GM12878 (cell line): ENCODE measurements around the gene KCTD14. TPM values are rescaled to one million over a fixed set of nuclear protein-coding genes. Genes with fewer than 3 reads are reported as not detected.

Experiments
- ATAC-seq: fragments of 200-7000 bp; cut with Tn5 transposase; 3 replicates; pipeline ENCODE4 v1.9.1; 2020; ENCODE audit warnings: mild to moderate bottlenecking, moderate library complexity
- BruUV-seq: library from RNA; stranded (reverse); fragments of 400-500 nt; replicated peaks from 2 replicates; lab custom pipeline; 2021; lab: Mats Ljungman, UMichigan
- CTCF ChIA-PET: fragments of 300-600 bp; sonication (Branson Sonifier 250); formaldehyde crosslinking; extraction: SDS; loops from one replicate; lab custom pipeline; 2021; ENCODE audit warnings: inconsistent platforms; lab: Yijun Ruan, JAX
- POLR2A ChIA-PET: fragments of 350-600 bp; formaldehyde crosslinking; extraction: SDS; loops from one replicate; lab custom pipeline; 2021; ENCODE audit warnings: inconsistent platforms; lab: Charles Lee
- RAD21 ChIA-PET: fragments of 300-600 bp; sonication (Branson Sonifier 250); formaldehyde crosslinking; loops from one replicate; lab custom pipeline; 2023; ENCODE audit warnings: antibody characterized with exemption; ENCODE audit not compliant: unreplicated experiment; lab: Charles Lee
- SMC1A ChIA-PET: fragments of 300-600 bp; sonication (Branson Sonifier 250); formaldehyde crosslinking; loops from one replicate; lab custom pipeline; 2023; ENCODE audit not compliant: unreplicated experiment, uncharacterized antibody; lab: Charles Lee
- DNase-seq: peaks from one replicate; pipeline ENCODE4 v3.0.0-alpha.2; 2011; ENCODE audit warnings: low read depth, low spot score
- FAIRE-seq: peaks from 3 replicates; lab custom pipeline; 2011; peaks lifted over from hg19 to GRCh38; lab: Jason Lieb, UNC
- H2AFZ ChIP-seq: 2 replicates; pipeline ENCODE4 v1.6.0; 2011; ENCODE audit warnings: low read depth, low read length, control low read depth; ENCODE audit not compliant: control insufficient read depth
- H3K27ac ChIP-seq: 2 replicates; pipeline ENCODE4 v1.5.1; 2011; ENCODE audit warnings: control low read depth; ENCODE audit not compliant: control insufficient read depth, insufficient read depth
- H3K27me3 ChIP-seq, 2 experiments: replicated peaks in 1 of 2; 2 replicates each; pipeline versions ENCODE4 v1.6.0 to v1.6.1; 2011; ENCODE audit warnings: low read length in 1 of 2; ENCODE audit not compliant: control insufficient read depth in 2 of 2, insufficient read depth in 2 of 2
- H3K36me3 ChIP-seq, 2 experiments: 2 replicates each; pipeline ENCODE4 v1.5.1; 2011; ENCODE audit warnings: low read length in 1 of 2; ENCODE audit not compliant: control insufficient read depth in 2 of 2, insufficient read depth in 2 of 2
- H3K4me1 ChIP-seq: 2 replicates; pipeline ENCODE4 v1.6.1; 2011; ENCODE audit warnings: mild to moderate bottlenecking, low read length, moderate library complexity, mixed read lengths; ENCODE audit not compliant: control insufficient read depth, insufficient read depth
- H3K4me2 ChIP-seq: 2 replicates; pipeline ENCODE4 v1.6.0; 2011; ENCODE audit warnings: control low read depth; ENCODE audit not compliant: control insufficient read depth, insufficient read depth
- H3K4me3 ChIP-seq: fragments of 200-600 bp; sonication (generic); 2 replicates; pipeline ENCODE4 v1.5.1; 2016
- H3K79me2 ChIP-seq: 2 replicates; pipeline ENCODE4 v1.6.0; 2011; ENCODE audit warnings: low read length; ENCODE audit not compliant: control insufficient read depth, insufficient read depth
- H3K9ac ChIP-seq: 2 replicates; pipeline ENCODE4 v1.8.0; 2011; ENCODE audit warnings: low read length, control low read depth, mixed read lengths; ENCODE audit not compliant: control insufficient read depth, insufficient read depth
- H3K9me3 ChIP-seq: replicated peaks from 3 replicates; pipeline ENCODE4 v1.5.1; 2011; ENCODE audit warnings: mild to moderate bottlenecking, low read length; ENCODE audit not compliant: control insufficient read depth, insufficient read depth
- H4K20me1 ChIP-seq: 2 replicates; pipeline ENCODE4 v1.6.0; 2011; ENCODE audit not compliant: control insufficient read depth, insufficient read depth
- CBFB ChIP-seq: IDR thresholded peaks from 2 replicates; pipeline ENCODE4 v1.6.1; 2016; ENCODE audit warnings: antibody characterized with exemption, low read depth
- EED ChIP-seq: sonication (generic); IDR thresholded peaks from 2 replicates; pipeline ENCODE4 v1.6.1; 2016; ENCODE audit warnings: antibody characterized with exemption, low read depth
- IRF4 ChIP-seq: IDR thresholded peaks from 2 replicates; pipeline ENCODE4 v1.6.1; 2011; ENCODE audit warnings: low read depth, low read length
- LARP7 ChIP-seq: fragments of 450-650 bp; IDR thresholded peaks from 2 replicates; pipeline ENCODE4 v1.6.1; 2017; ENCODE audit warnings: mild to moderate bottlenecking
- MYC ChIP-seq: IDR thresholded peaks from 2 replicates; pipeline ENCODE4 v1.6.1; 2011; ENCODE audit warnings: mild to moderate bottlenecking, low read length, moderate library complexity, inconsistent platforms; ENCODE audit not compliant: insufficient read depth, insufficient replicate concordance, insufficient read length, severe bottlenecking
- NBN ChIP-seq: fragments of 450-650 bp; IDR thresholded peaks from 2 replicates; pipeline ENCODE4 v1.6.1; 2016
- NFXL1 ChIP-seq: fragments of 450-650 bp; IDR thresholded peaks from 2 replicates; pipeline ENCODE4 v1.6.1; 2017; ENCODE audit warnings: antibody characterized with exemption, mild to moderate bottlenecking, borderline replicate concordance
- POLR2AphosphoS5 ChIP-seq: IDR thresholded peaks from 2 replicates; pipeline ENCODE4 v1.6.1; 2011; ENCODE audit warnings: mild to moderate bottlenecking, low read length, inconsistent platforms
- RCOR1 ChIP-seq: conservative IDR thresholded peaks from 2 replicates; pipeline ENCODE4 v1.6.1; 2012; ENCODE audit warnings: low read depth, low read length, improper control_type of control experiment
- SMAD1 ChIP-seq: fragments of 450-650 bp; IDR thresholded peaks from 2 replicates; pipeline ENCODE4 v1.6.1; 2018; ENCODE audit warnings: mild to moderate bottlenecking, low read depth; ENCODE audit not compliant: partially characterized antibody
- SPI1 ChIP-seq: IDR thresholded peaks from 2 replicates; pipeline ENCODE4 v1.6.1; 2011; ENCODE audit warnings: low read depth, mild to moderate bottlenecking, low read length, moderate library complexity, borderline replicate concordance; ENCODE audit not compliant: insufficient read depth
- SREBF1 ChIP-seq: IDR thresholded peaks from 2 replicates; pipeline ENCODE4 v1.6.1; 2012; ENCODE audit warnings: mild to moderate bottlenecking, low read length
- TCF3 ChIP-seq: IDR thresholded peaks from 2 replicates; pipeline ENCODE4 v1.6.1; 2012; ENCODE audit warnings: low read depth, mild to moderate bottlenecking, low read length, borderline replicate concordance; ENCODE audit not compliant: insufficient read depth
- ZNF384 ChIP-seq: IDR thresholded peaks from 2 replicates; pipeline ENCODE4 v1.6.1; 2012; ENCODE audit warnings: low read depth, mild to moderate bottlenecking, low read length, improper control_type of control experiment, borderline replicate concordance
- ZSCAN29 ChIP-seq: fragments of 450-650 bp; IDR thresholded peaks from 2 replicates; pipeline ENCODE4 v1.6.1; 2017; ENCODE audit warnings: mild to moderate bottlenecking, moderate library complexity
- WGBS: methylation state at CpG from one replicate; pipeline ENCODE4 v1.1.6; 2016; ENCODE audit warnings: low lambda C conversion rate; ENCODE audit not compliant: insufficient replicate concordance, insufficient coverage; ENCODE audit errors: missing lambda C conversion rate; 5-methylcytosine and 5-hydroxymethylcytosine counted together
- in situ Hi-C: fragments of 300-500 bp; cut with MboI; formaldehyde crosslinking; loops from 9 replicates; pipeline ENCODE4 v1.14.3; 2018; ENCODE audit warnings: mixed read lengths
- intact Hi-C: fragments of 100-400 bp; cut with micrococcal nuclease; formaldehyde crosslinking; loops from one replicate; pipeline ENCODE4 v1.14.2; 2022; ENCODE audit not compliant: unreplicated experiment
- polyA plus RNA-seq, 11 experiments: library from polyadenylated mRNA; depleted of rRNA in 4 of 11; unstranded in 6 of 11; stranded (reverse) in 5 of 11; fragments of >200 nt; fragmentation: Nextera tagmentation in 4 of 11; fragmentation: Illumina TruSeq in 1 of 11; extraction: Ambion mirVana in 4 of 11; extraction: Trizol in 1 of 11; gene quantifications; 1 replicate in 1 of 11; 2 replicates in 10 of 11; pipeline versions ENCODE4 v1.2.1 to v1.2.3, GENCODE V29; 2011 to 2016; ENCODE audit warnings: inconsistent platforms in 2 of 11, missing spikeins in 2 of 11, low read depth in 1 of 11
- total RNA-seq, 4 experiments: library from RNA; depleted of rRNA in 3 of 4; stranded (reverse); fragments of >200 nt in 3 of 4; fragmentation: Illumina TruSeq in 1 of 4; extraction: Trizol in 1 of 4; gene quantifications; 2 replicates each; pipeline versions ENCODE4 v1.2.1 to v1.2.3, GENCODE V29; 2013 to 2021
- TF ChIP-seq, protein P1 (sequence below): fragments of 450-650 bp; formaldehyde crosslinking; IDR thresholded peaks from 2 replicates; pipeline ENCODE4 v1.4.0; 2020; ENCODE audit warnings: mild to moderate bottlenecking, moderate library complexity
- TF ChIP-seq, protein P2 (sequence below): IDR thresholded peaks from 2 replicates; pipeline ENCODE4 v1.6.1; 2012; ENCODE audit warnings: mild to moderate bottlenecking, low read depth, low read length

Gene KCTD14
- total and polyA plus RNA-seq, 10 of the 15 experiments (the other 5 are each of a cell fraction or from before 2014, with no cell fraction given): 0.11 to 0.63 (median 0.48) TPM

DNA sequence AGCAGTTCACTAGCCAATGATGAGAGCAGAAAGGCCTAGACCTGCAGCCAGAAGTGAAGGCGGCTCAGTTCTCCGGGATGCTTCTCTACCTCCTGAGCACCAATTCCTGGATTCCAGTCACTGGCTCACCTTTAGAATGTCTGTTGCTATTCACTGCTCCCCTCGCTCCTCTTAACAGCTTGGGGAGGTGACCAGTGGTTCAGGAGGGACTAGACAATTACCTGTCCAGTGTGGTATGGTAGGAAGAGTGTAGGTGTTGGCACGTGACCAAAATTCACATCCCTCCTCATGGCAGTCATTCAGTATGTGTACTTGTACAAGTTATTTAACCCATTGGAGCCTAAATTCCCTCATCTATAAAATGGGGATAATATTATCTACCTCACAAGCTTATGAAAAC, 44.6 kb upstream of the KCTD14 start (continued):
- TF ChIP-seq CBFB: no peak
- TF ChIP-seq, protein P1, sequence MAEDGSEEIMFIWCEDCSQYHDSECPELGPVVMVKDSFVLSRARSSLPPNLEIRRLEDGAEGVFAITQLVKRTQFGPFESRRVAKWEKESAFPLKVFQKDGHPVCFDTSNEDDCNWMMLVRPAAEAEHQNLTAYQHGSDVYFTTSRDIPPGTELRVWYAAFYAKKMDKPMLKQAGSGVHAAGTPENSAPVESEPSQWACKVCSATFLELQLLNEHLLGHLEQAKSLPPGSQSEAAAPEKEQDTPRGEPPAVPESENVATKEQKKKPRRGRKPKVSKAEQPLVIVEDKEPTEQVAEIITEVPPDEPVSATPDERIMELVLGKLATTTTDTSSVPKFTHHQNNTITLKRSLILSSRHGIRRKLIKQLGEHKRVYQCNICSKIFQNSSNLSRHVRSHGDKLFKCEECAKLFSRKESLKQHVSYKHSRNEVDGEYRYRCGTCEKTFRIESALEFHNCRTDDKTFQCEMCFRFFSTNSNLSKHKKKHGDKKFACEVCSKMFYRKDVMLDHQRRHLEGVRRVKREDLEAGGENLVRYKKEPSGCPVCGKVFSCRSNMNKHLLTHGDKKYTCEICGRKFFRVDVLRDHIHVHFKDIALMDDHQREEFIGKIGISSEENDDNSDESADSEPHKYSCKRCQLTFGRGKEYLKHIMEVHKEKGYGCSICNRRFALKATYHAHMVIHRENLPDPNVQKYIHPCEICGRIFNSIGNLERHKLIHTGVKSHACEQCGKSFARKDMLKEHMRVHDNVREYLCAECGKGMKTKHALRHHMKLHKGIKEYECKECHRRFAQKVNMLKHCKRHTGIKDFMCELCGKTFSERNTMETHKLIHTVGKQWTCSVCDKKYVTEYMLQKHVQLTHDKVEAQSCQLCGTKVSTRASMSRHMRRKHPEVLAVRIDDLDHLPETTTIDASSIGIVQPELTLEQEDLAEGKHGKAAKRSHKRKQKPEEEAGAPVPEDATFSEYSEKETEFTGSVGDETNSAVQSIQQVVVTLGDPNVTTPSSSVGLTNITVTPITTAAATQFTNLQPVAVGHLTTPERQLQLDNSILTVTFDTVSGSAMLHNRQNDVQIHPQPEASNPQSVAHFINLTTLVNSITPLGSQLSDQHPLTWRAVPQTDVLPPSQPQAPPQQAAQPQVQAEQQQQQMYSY: no peak
- TF ChIP-seq ZSCAN29: no peak
- no peak for TF ChIP-seq ZNF384

DNA sequence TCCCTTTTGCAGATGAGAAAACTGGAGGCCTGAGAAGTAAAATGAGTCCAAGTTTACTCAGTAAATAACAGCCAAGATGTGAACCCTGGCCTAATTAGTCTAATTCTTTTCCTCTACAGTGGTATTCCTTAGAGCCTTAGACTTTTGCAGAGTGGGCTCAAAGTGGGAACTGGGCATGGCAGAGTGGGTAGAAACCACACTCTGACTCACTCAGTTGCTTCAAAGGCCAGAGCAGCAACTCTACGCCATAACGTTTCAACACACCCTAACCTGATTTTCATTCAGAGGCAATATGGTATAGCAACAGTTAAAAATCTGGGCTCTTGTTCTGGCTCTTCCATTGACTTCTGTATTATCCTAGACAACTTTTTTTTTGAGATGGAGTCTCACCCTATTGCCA, 43.4 kb upstream of the KCTD14 start:
- no peak overlapping the region for H2AFZ ChIP-seq
- H3K27ac ChIP-seq: no peak overlapping the region
- H3K9me3 ChIP-seq: no peaks in the 10 kb centered on the region
- ATAC-seq (no peak), FAIRE-seq (no peak), DNase-seq (no peak)
- no peak overlapping the region for H3K4me2 ChIP-seq
- no peak overlapping the region for H3K4me3 ChIP-seq
- 100% methylated on average over 2 of the region's 2 CpGs for WGBS
- TF ChIP-seq RCOR1 (no peak), SREBF1 (no peak), POLR2AphosphoS5 (no peak), SMAD1 (no peak), ZSCAN29 (no peak), IRF4 (no peak), TCF3 (no peak), CBFB (no peak), MYC (no peak), EED (no peak), NFXL1 (no peak), LARP7 (no peak), SPI1 (no peak), NBN (no peak)
- TF ChIP-seq, protein P2, sequence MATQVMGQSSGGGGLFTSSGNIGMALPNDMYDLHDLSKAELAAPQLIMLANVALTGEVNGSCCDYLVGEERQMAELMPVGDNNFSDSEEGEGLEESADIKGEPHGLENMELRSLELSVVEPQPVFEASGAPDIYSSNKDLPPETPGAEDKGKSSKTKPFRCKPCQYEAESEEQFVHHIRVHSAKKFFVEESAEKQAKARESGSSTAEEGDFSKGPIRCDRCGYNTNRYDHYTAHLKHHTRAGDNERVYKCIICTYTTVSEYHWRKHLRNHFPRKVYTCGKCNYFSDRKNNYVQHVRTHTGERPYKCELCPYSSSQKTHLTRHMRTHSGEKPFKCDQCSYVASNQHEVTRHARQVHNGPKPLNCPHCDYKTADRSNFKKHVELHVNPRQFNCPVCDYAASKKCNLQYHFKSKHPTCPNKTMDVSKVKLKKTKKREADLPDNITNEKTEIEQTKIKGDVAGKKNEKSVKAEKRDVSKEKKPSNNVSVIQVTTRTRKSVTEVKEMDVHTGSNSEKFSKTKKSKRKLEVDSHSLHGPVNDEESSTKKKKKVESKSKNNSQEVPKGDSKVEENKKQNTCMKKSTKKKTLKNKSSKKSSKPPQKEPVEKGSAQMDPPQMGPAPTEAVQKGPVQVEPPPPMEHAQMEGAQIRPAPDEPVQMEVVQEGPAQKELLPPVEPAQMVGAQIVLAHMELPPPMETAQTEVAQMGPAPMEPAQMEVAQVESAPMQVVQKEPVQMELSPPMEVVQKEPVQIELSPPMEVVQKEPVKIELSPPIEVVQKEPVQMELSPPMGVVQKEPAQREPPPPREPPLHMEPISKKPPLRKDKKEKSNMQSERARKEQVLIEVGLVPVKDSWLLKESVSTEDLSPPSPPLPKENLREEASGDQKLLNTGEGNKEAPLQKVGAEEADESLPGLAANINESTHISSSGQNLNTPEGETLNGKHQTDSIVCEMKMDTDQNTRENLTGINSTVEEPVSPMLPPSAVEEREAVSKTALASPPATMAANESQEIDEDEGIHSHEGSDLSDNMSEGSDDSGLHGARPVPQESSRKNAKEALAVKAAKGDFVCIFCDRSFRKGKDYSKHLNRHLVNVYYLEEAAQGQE: no peak
- H3K79me2 ChIP-seq: no peaks in the 10 kb centered on the region
- no peaks in the 10 kb centered on the region for H3K4me1 ChIP-seq
- in situ Hi-C loops: no loop called here
- no peak overlapping the region for H3K9ac ChIP-seq
- RAD21 ChIA-PET: no interaction called here
- POLR2A ChIA-PET: interaction anchor here (0.6 kb wide), 1 partner anchor 345 kb away, joined by 3 read pairs; no protein-coding TSS in a partner anchor
- CTCF ChIA-PET: interaction anchor here (1.0 to 1.3 kb wide), 2 partner anchors 12 kb away, joined by 3 to 5 read pairs; no protein-coding TSS in a partner anchor
- intact Hi-C loops: no loop called here
- H4K20me1 ChIP-seq: no peaks in the 10 kb centered on the region
- SMC1A ChIA-PET: no interaction called here
- H3K27me3 ChIP-seq: no peaks in the 10 kb centered on the region
- peaks cover 3 to 13% of the 10 kb centered on the region in 2 experiments for H3K36me3 ChIP-seq
- BruUV-seq: no TSS peak
